GM21390 (cell line): ENCODE measurements around the gene LRRC73.
A peak's percentile ranks its signal among the peaks of the same experiment; 100 is the strongest.

ENCODE experiments used
- ATAC-seq: cut with Tn5 transposase; IDR thresholded peaks from one replicate; pipeline ENCODE4 v1.9.1; 2021; ENCODE audit not compliant: unreplicated experiment

LRRC73 gene

GRCh38 chr6:43493833-43494232, 16.3 kb downstream of the LRRC73 start:
- no peak for ATAC-seq

GRCh38 chr6:43493230-43493629, 16.9 kb downstream of the LRRC73 start:
- ATAC-seq: no peak

- no peak for ATAC-seq
These were observed 17.5 kb downstream of the LRRC73 start for GRCh38 chr6:43492673-43493072.

- ATAC-seq: no peak
These were observed 18.1 kb downstream of the LRRC73 start for GRCh38 chr6:43491750-43492661.

GRCh38 chr6:43490523-43490939, 19.6 kb downstream of the LRRC73 start:
- no peak for ATAC-seq

- ATAC-seq: no peak
These were observed 20.7 kb downstream of the LRRC73 start for GRCh38 chr6:43489277-43490072.

- no peak for ATAC-seq
These were observed 21.4 kb downstream of the LRRC73 start for GRCh38 chr6:43488667-43489276.

- ATAC-seq: no peak
These were observed 28.4 kb downstream of the LRRC73 start for GRCh38 chr6:43481591-43482236.

- no peak for ATAC-seq
These were observed 29.1 kb downstream of the LRRC73 start for GRCh38 chr6:43481075-43481474.

- ATAC-seq: no peak
These were observed 32.2 kb downstream of the LRRC73 start for GRCh38 chr6:43478008-43478372.

GRCh38 chr6:43477235-43478007, 32.7 kb downstream of the LRRC73 start, which contains the start of gene TJAP1:
TSS of gene TJAP1 (plus strand) at chr6:43477570. CDS start at chr6:43499002, 21,432 bp downstream.
- peak; percentile 97 for ATAC-seq

- ATAC-seq: no peak
These were observed 33.4 kb downstream of the LRRC73 start for GRCh38 chr6:43476746-43477145.

GRCh38 chr6:43475516-43475915, 34.6 kb downstream of the LRRC73 start:
- no peak for ATAC-seq

GRCh38 chr6:43472515-43472914, 37.6 kb downstream of the LRRC73 start:
- ATAC-seq: no peak

GRCh38 chr6:43471399-43471798, 38.7 kb downstream of the LRRC73 start:
- ATAC-seq: no peak

- no peak for ATAC-seq
These were observed 40.2 kb downstream of the LRRC73 start for GRCh38 chr6:43469947-43470346.

- no peak for ATAC-seq
These were observed 41.1 kb downstream of the LRRC73 start for GRCh38 chr6:43468748-43469681.

GRCh38 chr6:43468240-43468639, 41.9 kb downstream of the LRRC73 start:
- no peak for ATAC-seq

- ATAC-seq: no peak
These were observed 42.4 kb downstream of the LRRC73 start for GRCh38 chr6:43467752-43468151.
